Measurements from ENCODE around the gene RPLP1. TPM values are rescaled to one million over a fixed set of nuclear protein-coding genes. Genes with fewer than 3 reads are reported as not detected.

The RPLP1 gene
- total RNA-seq, 2 experiments from 2014 or later: 1,785 to 1,910 TPM

DNA sequence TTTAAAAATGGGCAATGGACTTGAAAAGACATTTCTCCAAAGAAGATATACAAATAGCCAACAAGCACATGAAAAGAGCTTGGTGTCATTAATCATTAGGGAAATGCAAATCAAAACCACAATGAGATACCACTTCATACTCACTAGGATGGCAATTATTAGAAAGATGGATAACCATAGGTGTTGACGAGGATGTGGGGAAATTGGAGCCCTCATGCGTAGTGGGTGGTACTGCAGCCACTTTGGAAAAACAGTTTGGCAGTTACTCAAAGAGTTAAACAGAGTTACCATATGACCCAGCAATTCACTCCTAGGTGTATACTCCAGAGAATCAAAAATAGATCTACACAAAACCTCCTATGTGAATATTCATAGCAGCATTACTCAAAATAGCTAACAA lies 27.4 kb downstream of the RPLP1 start:
- DNase-seq: no peak
- H3K36me3 Mint-ChIP-seq: no peaks in the 10 kb centered on the region
- H3K27ac Mint-ChIP-seq: no peak overlapping the region
- no peak overlapping the region for H3K4me3 Mint-ChIP-seq
- POLR2A ChIA-PET: no interaction called here
- no peaks in the 10 kb centered on the region for H3K9me3 Mint-ChIP-seq
- no peak for ATAC-seq (ENCODE audit: low read depth)
- H3K27me3 Mint-ChIP-seq: peaks cover 42% of the 10 kb centered on the region
- peaks cover 3% of the 10 kb centered on the region for H3K4me1 Mint-ChIP-seq

- H3K27ac Mint-ChIP-seq: no peak overlapping the region
- H3K4me3 Mint-ChIP-seq: no peak overlapping the region
- H3K27me3 Mint-ChIP-seq: peaks cover 37% of the 10 kb centered on the region
- H3K4me1 Mint-ChIP-seq: peaks cover 3% of the 10 kb centered on the region
- POLR2A ChIA-PET: no interaction called here
- H3K36me3 Mint-ChIP-seq: no peaks in the 10 kb centered on the region
- no peaks in the 10 kb centered on the region for H3K9me3 Mint-ChIP-seq
- ATAC-seq (ENCODE audit: low read depth) (no peak), DNase-seq (no peak)
These were observed 28.3 kb downstream of the RPLP1 start for GRCh38 chr15:69480932-69481331.

DNA sequence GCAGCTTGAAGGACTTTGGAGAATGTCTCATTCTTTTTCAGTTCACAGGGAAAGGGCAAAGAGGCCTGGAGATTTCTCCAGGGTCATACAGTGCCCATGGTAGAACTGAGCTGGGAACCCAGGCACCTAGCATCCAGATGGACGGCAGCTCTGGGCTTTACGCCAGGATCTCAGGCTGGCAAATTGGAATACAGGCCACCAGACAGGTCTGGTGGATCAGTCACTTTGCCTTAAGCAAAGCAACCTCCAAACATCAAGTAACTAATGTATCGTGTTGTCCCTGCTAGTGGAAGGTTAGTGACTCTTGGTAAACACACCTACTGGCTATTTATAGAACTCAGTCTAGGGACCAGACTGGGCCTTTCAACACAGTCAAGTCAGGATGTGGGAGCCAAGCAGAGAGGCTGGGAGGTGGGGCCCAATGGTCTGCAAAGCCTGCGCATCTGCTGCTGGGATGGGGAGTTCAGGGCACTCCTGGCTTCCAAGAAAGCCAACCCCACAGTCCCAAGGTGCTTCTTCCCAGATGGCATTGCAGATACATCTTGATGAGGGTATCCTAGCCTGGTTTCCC lies 30.2 kb downstream of the RPLP1 start:
- no peaks in the 10 kb centered on the region for H3K36me3 Mint-ChIP-seq
- H3K27ac Mint-ChIP-seq: no peak overlapping the region
- no peaks in the 10 kb centered on the region for H3K9me3 Mint-ChIP-seq
- POLR2A ChIA-PET: no interaction called here
- no peak for DNase-seq
- H3K4me3 Mint-ChIP-seq: no peak overlapping the region
- peaks cover 3% of the 10 kb centered on the region for H3K4me1 Mint-ChIP-seq
- ATAC-seq (ENCODE audit: low read depth): no peak
- peaks cover 33% of the 10 kb centered on the region for H3K27me3 Mint-ChIP-seq

GRCh38 chr15:69484837-69485236 lies 32.2 kb downstream of the RPLP1 start:
- Mint-ChIP-seq H3K27me3 (peaks cover 26% of the 10 kb centered on the region), H3K36me3 (no peaks in the 10 kb centered on the region), H3K4me1 (peaks cover 4% of the 10 kb centered on the region), H3K9me3 (no peaks in the 10 kb centered on the region), H3K4me3 (no peak overlapping the region), H3K27ac (peak overlapping the region; percentile 22)
- DNase-seq: no peak
- ATAC-seq (ENCODE audit: low read depth): no peak
- POLR2A ChIA-PET: no interaction called here

DNA sequence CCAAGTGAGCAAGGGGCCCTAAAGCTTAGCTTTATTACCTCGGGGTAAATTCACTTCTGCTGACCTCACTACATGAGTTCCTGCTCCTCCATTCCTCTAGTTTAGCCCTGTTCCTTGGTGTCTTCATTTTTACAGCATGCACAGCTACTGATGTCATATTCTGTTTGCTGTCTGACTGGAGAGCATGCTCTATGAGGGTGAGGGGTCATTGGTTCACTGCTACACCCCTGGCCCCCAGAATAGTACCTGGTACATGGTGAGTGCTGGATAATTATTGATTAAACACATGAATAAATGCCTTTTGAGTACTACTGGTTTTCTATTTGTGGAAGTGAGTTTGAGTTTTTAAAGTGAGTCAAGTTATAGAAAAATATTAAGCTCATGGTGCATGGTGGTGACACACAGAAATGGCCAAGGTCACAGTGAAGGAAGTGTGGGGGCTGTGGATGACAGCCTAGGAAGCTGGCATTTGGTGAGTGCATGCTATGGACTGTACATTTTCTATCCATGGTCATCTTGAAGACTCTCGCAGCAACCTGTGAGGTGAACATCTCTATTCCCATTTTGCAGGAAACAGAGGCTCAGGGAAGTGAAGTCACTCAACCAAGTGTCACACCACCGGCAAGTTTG lies 34.0 kb downstream of the RPLP1 start:
- POLR2A ChIA-PET: no interaction called here

GRCh38 chr15:69489073-69489571 lies 36.5 kb downstream of the RPLP1 start:
- Mint-ChIP-seq H3K9me3 (peaks cover 4% of the 10 kb centered on the region), H3K4me1 (peaks cover 4% of the 10 kb centered on the region), H3K27me3 (peaks cover 11% of the 10 kb centered on the region), H3K27ac (no peak overlapping the region), H3K4me3 (no peak overlapping the region), H3K36me3 (no peaks in the 10 kb centered on the region)
- POLR2A ChIA-PET: no interaction called here
- no peak for DNase-seq
- no peak for ATAC-seq (ENCODE audit: low read depth)

More for the DNA sequence above, 34.0 kb downstream of the RPLP1 start:
- no peak overlapping the region for H3K27ac Mint-ChIP-seq
- H3K4me1 Mint-ChIP-seq: peaks cover 4% of the 10 kb centered on the region
- peaks cover 19% of the 10 kb centered on the region for H3K27me3 Mint-ChIP-seq
- peaks cover 1% of the 10 kb centered on the region for H3K9me3 Mint-ChIP-seq
- ATAC-seq (ENCODE audit: low read depth) (no peak), DNase-seq (no peak)
- H3K4me3 Mint-ChIP-seq: no peak overlapping the region
- no peaks in the 10 kb centered on the region for H3K36me3 Mint-ChIP-seq

- H3K36me3 Mint-ChIP-seq: no peaks in the 10 kb centered on the region
- peaks cover 11% of the 10 kb centered on the region for H3K27me3 Mint-ChIP-seq
- H3K4me3 Mint-ChIP-seq: no peak overlapping the region
- DNase-seq (no peak), ATAC-seq (ENCODE audit: low read depth) (no peak)
- H3K4me1 Mint-ChIP-seq: peaks cover 4% of the 10 kb centered on the region
- H3K9me3 Mint-ChIP-seq: peaks cover 4% of the 10 kb centered on the region
- no peak overlapping the region for H3K27ac Mint-ChIP-seq
- POLR2A ChIA-PET: no interaction called here
These were observed 37.9 kb downstream of the RPLP1 start for GRCh38 chr15:69490356-69491037.

- POLR2A ChIA-PET: interaction anchor here (0.5 kb wide), 1 partner anchor 48 kb away, joined by 3 read pairs; no protein-coding TSS in a partner anchor
- no peak for ATAC-seq (ENCODE audit: low read depth)
- Mint-ChIP-seq H3K27ac (no peak overlapping the region), H3K27me3 (peaks cover 11% of the 10 kb centered on the region), H3K4me1 (peaks cover 4% of the 10 kb centered on the region), H3K36me3 (no peaks in the 10 kb centered on the region), H3K9me3 (peaks cover 4% of the 10 kb centered on the region), H3K4me3 (no peak overlapping the region)
- DNase-seq: no peak
These were observed 38.5 kb downstream of the RPLP1 start for GRCh38 chr15:69491038-69491505.

DNA sequence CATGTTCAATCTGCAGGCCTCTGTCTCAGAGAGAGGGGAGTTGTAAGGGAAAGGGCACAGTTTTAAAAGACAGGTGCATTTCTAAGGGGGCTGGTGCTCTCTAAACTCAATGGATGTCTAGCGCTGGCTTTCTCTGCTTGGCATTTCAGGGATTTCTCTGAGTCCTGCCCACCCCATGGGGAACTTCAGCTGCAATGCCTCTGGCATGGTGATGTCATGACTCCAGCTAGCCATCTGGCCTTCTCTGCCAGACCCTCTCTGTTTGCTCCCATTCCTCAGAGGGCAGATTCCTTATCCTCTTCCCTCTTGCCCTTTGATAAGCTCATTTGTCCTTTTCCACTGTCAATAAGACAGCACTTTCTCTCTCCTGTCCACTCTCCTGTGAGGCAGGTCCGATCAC lies 40.8 kb downstream of the RPLP1 start:
- peaks cover 5% of the 10 kb centered on the region for H3K27me3 Mint-ChIP-seq
- DNase-seq (no peak), ATAC-seq (ENCODE audit: low read depth) (no peak)
- H3K9me3 Mint-ChIP-seq: peaks cover 4% of the 10 kb centered on the region
- no peak overlapping the region for H3K27ac Mint-ChIP-seq
- H3K4me1 Mint-ChIP-seq: peaks cover 10% of the 10 kb centered on the region
- POLR2A ChIA-PET: no interaction called here
- H3K36me3 Mint-ChIP-seq: no peaks in the 10 kb centered on the region
- no peak overlapping the region for H3K4me3 Mint-ChIP-seq

GRCh38 chr15:69496001-69496400 lies 43.4 kb downstream of the RPLP1 start:
- Mint-ChIP-seq H3K4me1 (peaks cover 6% of the 10 kb centered on the region), H3K27me3 (peaks cover 5% of the 10 kb centered on the region), H3K9me3 (peaks cover 4% of the 10 kb centered on the region), H3K36me3 (no peaks in the 10 kb centered on the region), H3K4me3 (no peak overlapping the region), H3K27ac (no peak overlapping the region)
- ATAC-seq (ENCODE audit: low read depth): no peak
- no peak for DNase-seq
- POLR2A ChIA-PET: no interaction called here

- H3K36me3 Mint-ChIP-seq: no peaks in the 10 kb centered on the region
- peaks cover 6% of the 10 kb centered on the region for H3K4me1 Mint-ChIP-seq
- no peaks in the 10 kb centered on the region for H3K9me3 Mint-ChIP-seq
- ATAC-seq (ENCODE audit: low read depth) (peak; percentile 42), DNase-seq (no peak)
- H3K27me3 Mint-ChIP-seq: peaks cover 3% of the 10 kb centered on the region
- no peak overlapping the region for H3K27ac Mint-ChIP-seq
- H3K4me3 Mint-ChIP-seq: no peak overlapping the region
- POLR2A ChIA-PET: no interaction called here
These were observed 44.5 kb downstream of the RPLP1 start for GRCh38 chr15:69497076-69497475.

DNA sequence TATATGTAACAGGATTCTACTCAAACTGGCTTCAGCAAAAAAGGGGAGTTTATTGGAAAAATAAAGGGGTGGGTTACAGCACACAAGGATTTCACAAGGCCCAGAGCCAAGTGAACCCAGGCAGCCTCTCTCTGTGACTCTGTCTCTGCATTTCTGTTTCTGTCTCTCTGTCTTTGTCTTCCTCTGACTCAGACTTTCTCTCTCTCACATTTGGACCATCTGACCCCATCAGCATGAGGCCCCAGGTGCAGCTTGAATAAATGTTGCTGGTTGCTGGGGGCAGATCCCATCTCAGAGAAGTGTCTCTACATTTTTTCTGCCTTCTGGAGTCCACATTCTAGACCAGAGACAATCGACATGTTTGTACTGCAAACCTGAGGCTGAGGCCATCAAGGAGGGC lies 45.0 kb downstream of the RPLP1 start:
- H3K27me3 Mint-ChIP-seq: peaks cover 3% of the 10 kb centered on the region
- POLR2A ChIA-PET: no interaction called here
- H3K4me3 Mint-ChIP-seq: no peak overlapping the region
- DNase-seq: no peak
- no peaks in the 10 kb centered on the region for H3K36me3 Mint-ChIP-seq
- H3K27ac Mint-ChIP-seq: no peak overlapping the region
- ATAC-seq (ENCODE audit: low read depth): no peak
- peaks cover 6% of the 10 kb centered on the region for H3K4me1 Mint-ChIP-seq
- no peaks in the 10 kb centered on the region for H3K9me3 Mint-ChIP-seq

- Mint-ChIP-seq H3K9me3 (no peaks in the 10 kb centered on the region), H3K4me3 (no peak overlapping the region), H3K27me3 (peaks cover 3% of the 10 kb centered on the region), H3K4me1 (peaks cover 6% of the 10 kb centered on the region), H3K36me3 (no peaks in the 10 kb centered on the region), H3K27ac (no peak overlapping the region)
- DNase-seq (no peak), ATAC-seq (ENCODE audit: low read depth) (no peak)
- POLR2A ChIA-PET: no interaction called here
These were observed 45.7 kb downstream of the RPLP1 start for GRCh38 chr15:69498282-69498681.

DNA sequence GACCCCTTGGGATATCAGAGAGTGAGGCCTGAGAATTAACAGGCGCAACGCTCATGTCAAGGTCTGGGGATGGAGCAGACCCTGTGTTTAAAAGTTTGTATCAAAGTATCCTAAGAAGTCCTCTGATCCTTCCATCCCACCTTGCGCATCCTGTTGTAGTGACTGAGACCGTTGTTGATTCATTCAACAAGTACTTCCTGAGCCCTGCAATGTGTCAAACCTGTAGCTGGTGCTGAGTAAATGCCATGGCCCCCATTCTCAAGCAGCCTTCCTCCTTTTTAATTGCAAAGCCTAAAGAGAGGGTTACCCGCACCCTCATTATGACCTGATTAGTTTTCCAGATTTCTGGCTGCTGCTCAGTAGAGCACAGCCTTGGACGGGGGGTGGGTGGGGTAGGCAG lies 46.4 kb downstream of the RPLP1 start:
- no peaks in the 10 kb centered on the region for H3K9me3 Mint-ChIP-seq
- H3K36me3 Mint-ChIP-seq: no peaks in the 10 kb centered on the region
- no peak overlapping the region for H3K27ac Mint-ChIP-seq

More for the DNA sequence above, 46.4 kb downstream of the RPLP1 start:
- no peak overlapping the region for H3K4me3 Mint-ChIP-seq
- no peak for DNase-seq
- H3K27me3 Mint-ChIP-seq: peaks cover 3% of the 10 kb centered on the region
- POLR2A ChIA-PET: no interaction called here
- H3K4me1 Mint-ChIP-seq: peaks cover 6% of the 10 kb centered on the region
- no peak for ATAC-seq (ENCODE audit: low read depth)
